MV-4-11 (cell line): Measurements from ENCODE around the gene GTPBP1.

ENCODE experiments used
- DNase-seq: peaks from one replicate; lab custom pipeline; 2025; lab: John Stamatoyannopoulos, UW

GTPBP1 gene

DNA sequence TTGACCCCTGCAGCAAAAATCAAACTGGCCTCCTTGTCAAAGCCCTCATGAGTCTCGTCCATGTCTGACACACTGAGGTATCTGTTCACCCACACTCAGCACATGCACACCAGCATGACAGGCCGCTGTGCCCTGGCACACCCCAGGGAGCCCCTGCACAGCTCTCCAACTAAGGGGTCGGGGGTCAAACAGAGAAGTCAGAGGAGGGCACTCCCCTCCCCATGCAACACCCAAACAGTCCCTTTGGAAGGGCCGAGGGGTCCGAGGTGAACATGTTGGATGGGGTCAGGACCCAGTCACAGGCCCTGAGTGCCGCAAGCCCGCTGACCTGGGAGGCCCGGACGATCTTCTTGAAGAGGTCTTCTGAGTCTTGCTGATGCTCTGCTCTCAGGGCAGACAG is 35.4 kb downstream of the GTPBP1 start:
- no peak for DNase-seq

DNA sequence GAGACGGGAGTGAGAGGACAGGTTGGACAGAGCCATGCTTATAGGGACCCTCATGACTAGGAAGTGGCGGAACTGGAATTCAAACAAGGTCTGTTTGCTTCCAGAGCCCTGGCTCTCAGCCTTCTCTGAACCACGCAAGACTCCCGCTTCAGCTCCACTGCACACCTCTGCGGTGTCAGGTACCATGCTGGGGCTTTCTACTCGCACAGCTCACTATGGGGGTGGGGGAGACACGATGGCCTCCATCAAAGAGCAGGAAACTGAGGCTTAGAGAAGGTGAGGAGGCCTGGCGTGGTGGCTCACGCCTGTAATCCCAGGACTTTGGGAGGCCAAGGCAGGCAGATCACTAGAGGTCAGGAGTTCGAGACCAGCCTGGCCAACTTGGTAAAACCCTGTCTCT is 35.8 kb downstream of the GTPBP1 start:
- no peak for DNase-seq

DNA sequence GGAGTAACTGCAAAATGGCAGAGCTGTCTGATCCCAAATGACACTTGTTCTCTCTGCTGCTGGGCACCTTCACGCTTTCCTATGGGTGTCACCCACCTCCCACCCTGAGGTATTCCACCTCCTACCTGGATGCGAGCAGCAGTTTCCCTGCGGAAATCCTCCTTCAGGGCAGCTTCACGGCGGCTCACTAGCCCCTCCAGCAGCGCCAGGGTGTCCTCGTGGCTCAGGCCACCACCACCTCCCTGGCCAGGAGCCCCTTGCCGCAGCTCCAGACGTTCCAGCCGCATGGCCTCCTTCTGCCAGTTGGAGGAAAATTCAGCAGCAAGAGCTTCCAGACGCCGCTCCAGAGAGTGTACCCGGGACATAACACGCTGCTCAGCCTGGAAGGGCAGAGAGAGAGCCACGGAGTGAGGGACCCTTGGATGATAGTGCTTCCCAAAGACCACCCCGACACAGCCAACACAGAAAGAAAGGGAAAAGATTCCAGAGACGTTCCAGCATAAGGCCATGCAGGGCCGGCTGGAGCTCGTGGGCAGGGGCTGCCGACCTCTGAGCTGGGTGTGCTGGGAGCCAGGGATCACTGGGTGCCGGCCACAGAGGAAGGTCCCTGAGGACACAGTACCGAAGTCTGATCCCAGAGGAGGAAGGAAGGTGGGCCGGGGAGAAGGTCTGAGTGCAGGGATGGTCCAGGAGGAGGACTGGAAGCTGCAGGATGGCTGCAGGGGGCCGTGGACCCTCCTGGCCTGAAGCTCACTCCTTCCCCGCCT is 36.6 kb downstream of the GTPBP1 start:
- DNase-seq = no peak

DNA sequence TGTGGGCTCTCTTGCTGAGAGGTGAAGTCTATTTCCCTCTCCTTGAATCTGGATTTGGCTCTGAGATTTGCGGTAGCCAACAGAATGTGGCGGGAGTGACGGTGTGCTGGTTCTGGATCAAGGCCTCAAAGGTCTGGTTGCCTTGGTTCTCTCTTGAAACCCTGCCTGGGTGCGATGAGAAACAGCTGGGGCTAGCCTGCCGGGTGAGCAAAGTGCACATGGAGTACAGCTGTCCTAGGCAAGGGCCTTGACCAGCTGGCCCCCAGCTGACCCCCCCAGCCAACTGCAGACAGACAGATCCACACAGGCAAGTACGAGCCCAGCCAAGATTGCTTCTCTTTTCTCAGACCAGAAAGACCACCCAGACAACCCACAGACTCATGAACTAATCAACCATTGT is 39.2 kb downstream of the GTPBP1 start:
- DNase-seq = no peak

DNA sequence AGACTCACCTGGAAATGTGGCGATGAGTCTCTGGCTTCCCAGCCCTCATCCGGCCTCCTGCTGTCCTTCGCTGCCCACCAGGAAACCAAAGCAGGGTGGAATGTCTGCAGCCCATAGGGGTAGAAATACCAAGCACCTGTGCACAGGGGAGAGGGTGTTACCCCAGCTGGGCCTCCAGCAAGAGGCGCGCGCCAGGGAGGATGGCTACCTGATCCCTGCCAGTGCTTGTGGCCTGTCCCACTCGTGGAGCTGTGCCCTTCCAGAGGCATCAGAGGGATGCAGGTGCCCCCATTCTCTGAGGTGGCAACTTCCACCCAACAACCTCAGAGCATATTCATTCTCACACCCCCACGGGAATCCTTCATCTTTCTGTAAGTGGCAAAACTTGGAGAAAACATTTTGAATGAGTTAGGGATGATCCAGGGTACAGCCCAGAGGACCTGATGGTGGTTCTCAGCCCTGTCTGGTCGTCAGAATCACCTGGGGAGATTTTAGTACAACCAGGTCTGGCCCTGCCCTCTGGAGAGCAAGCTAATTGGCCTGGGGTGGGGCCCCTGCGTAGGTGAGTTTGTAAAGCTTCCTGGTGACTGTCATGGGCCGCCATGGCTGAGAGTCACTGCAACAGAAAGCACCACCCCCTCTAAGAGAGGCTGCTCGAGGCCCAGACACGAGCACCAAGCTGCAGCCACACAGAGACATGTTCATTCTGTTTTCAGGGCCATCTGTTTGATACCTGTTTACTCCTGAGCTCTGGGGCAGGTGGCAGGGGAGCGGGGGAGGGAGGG is 40.1 kb downstream of the GTPBP1 start:
- no peak for DNase-seq

DNA sequence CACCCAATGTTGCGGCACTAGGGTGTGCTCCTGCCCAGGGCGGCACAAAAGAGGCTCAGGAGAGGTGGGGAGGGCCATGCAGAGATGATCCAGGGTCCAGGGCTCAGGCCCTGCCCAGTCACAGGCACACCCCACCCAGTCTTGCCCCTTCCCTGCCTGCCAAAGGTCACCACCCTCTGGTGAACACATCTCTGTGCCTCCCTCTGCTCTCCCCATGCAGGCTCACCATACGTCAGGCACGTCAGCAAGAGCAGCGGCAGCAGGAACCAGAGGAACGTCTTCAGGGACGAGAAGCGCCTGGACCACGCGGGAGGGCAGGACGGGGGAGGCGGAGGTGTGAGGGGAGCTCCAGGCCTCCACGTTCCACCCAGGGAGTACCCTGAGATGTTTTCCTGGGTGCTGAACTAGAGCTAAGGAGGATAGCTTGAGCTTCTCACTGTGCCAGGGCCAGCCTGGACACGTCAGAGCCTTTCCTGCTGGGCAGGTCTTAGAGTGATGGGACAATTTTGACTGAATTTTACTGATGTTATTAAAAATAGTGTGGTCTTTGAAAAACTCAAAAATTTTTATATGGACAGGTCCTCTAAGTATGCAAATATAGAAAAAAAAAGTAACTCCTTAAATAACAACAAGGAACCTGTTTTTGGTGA is 42.9 kb downstream of the GTPBP1 start:
- no peak for DNase-seq

DNA sequence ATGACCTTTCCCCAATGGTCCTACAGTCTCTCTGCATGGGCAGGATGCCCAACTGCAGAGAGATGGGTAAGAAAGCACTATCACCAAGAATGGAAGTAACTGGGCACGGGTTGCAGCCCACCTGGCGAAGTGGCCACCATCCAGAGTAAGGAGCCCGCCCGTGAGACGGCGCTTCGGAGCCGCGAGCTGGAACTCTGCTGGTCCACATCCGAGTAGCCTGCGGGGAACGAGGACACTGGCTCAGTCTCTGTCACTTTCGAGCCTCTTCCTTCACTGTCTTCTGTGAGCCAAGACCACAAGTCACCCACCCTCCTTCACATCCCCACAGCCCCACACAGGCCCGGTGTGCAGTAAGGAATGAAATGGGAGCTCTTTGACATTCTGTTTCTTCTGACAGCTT is 44.4 kb downstream of the GTPBP1 start:
- no peak for DNase-seq

GRCh38 chr22:38750638-38751037 is 44.9 kb downstream of the GTPBP1 start:
- DNase-seq = no peak

DNA sequence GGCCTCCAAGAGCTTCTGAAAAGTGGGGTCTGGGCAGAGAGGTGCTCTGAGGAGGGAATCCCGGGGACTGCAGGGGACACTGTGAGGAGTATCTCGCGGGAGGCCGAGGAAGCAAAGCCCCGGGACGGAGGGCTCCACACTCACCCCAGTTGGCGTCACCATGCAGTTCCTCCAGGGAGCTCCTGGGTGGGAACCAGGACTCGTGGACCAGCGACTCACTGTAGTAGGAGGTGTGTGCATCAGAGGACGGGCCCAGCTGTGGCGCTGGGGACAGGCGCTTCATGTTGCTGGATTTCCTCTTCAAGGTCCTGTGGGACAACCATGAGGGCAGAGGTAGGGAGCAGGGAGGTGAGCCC is 45.3 kb downstream of the GTPBP1 start:
- no peak for DNase-seq

- DNase-seq = peak; percentile 96
Observed at GRCh38 chr22:38751422-38752346, 45.9 kb downstream of the GTPBP1 start.

- DNase-seq = no peak
Observed at GRCh38 chr22:38753948-38754750, 48.4 kb downstream of the GTPBP1 start.

GRCh38 chr22:38754751-38755154 is 49.0 kb downstream of the GTPBP1 start:
- DNase-seq = peak; percentile 91

- DNase-seq = peak; percentile 51
Observed at GRCh38 chr22:38755155-38755910, 49.6 kb downstream of the GTPBP1 start.

DNA sequence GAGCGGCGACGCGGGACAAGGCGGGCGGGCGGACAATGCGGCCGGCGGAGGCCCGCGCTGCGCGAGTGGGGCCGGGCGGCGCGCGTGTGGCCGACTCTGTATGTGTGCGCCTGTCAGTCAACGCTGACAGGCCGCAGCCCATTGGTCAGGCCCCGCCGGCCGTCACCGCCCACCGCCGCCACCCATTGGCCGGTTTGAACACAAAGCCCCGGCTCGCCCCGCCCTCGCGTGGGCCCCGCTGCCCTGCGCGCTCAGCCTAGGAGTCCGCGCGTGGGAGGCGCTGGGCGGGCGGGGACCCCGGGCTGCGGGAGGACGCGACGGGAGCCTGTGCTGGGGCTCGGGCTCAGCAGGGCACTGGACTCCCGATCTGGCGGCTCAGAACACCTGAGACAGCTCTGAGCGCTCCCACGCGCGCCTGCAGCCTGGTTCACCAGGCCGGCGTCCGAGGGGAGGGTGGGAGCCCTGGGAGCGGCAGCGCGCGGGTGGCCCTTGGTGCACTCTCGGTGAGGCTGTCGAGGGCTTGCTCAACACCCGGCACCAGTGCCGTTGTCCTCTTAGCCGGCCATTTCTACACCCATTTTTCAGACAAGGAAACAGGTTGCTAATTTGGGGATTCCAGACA is 50.3 kb downstream of the GTPBP1 start, which contains the start of gene SUN2:
Gene SUN2, minus strand, starts transcription at position 88 of the 622 bp plus-strand sequence. CDS start 3,370 bp downstream, outside the sequence.
- peak; percentile 85 for DNase-seq

DNA sequence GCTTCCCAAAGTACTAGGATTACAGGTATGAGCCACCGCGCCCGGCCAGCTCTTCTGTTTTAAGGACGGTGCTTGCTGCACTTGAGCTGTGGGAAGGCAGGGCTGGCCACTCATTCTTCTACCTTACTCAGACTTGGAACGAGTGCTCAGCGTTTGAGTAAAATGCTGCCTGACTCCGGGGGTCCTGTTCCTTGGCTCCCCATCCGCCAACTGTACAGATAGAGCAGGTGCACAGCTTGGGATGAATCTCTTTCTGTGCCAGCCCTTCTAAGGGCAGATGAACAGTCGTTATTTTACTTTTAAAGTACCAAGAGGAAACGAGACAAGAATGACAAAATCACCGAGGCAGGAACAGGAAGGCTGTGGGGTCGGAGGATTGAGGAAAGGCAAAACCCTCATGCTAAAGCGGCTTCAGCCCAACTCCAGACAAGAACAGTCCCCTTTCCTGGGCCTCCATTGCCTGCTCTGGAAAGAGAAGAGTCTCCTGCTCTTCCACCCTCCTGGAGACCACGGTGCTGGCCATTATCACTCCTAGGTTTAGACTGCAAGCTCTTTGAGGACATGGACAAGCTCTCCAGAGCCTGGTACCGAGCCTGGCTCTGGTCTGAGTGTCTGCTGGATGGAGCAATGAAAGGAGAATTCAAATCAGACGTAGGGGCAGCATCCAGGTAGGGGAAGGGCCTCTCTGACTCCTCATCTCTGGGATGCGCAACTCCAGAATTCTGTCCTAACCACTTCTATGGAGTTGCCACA is 51.1 kb downstream of the GTPBP1 start:
- peak; percentile 70 for DNase-seq

DNA sequence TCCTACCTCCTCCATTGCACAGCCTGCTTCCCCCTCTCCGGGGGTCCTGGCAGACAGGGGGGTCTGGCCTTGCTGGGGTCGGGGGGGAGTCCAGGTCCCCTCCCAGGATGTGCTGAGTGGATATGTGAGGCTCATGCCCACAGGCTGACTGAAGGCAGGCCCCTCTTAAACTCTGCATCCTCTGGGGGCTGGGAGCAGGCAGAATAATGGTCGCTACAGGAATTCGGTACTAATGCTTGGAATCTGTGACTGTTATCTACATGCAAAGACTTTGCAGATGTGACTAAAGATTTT is 51.7 kb downstream of the GTPBP1 start:
- no peak for DNase-seq

DNA sequence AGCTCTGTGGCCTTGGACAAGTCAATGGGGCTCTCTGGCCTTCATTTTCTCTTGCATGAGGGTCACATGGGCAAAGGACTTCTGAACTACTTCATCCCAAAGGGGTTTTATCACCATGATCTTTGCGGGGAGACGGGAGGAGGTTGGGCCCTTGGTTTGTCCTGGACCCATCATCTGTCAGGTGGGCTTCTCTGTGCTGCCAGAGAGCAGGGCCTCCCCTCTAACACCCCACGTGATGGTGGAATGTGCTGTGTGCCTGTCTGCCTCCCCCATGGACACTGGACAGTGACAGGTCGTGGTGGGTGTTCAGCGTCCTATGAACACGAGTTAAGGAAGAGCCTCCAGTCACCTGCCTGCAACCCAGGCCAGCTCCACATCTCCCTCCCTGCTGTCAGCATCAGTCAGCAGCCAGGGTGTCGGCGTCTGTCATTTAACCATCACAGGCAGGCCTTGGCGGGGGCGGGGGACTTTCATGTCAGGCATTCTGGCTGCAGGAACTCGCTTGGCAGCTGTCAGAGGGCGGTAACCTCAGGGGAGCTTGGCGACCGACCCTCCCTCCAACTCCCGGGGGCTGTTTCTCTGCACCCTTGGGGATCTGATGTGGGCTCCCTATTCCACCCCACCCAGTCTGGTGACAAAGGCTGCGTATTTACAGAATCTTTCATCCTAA is 52.7 kb downstream of the GTPBP1 start:
- DNase-seq = no peak

DNA sequence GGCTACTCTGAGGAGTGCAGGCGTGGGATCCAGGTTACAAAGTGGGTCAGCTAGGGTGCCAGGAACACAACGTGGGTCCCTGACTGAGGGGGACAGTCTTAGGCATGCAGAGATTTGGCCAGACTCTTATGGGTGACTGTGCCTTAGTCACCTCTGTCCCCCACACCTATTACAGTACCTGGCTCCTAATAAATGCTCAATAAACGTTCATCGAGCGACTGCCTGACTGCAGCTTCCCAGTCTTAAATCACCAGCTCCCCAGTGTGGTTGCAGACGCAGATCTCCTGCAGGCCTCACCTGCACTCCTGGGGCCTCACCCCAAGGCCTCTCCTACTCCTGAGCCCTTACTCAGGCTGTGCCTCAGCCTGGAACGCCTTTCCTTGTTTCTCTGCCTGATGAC is 53.3 kb downstream of the GTPBP1 start:
- DNase-seq = no peak
